Breast epithelium (tissue), 3 donors: Measurements from ENCODE around the gene CACNA2D4.

ENCODE experiments used
- CTCF ChIP-seq, 3 donors: fragments of 450-650 bp; IDR thresholded peaks; one replicate each; pipeline ENCODE4 v1.5.1; 2016 to 2017; ENCODE audit warnings: antibody characterized with exemption in 3 of 3, mild to moderate bottlenecking in 3 of 3, moderate library complexity in 3 of 3
- POLR2A ChIP-seq: fragments of 450-650 bp; IDR thresholded peaks from one replicate; pipeline ENCODE4 v1.6.1; 2016; ENCODE audit warnings: antibody characterized with exemption, mild to moderate bottlenecking, moderate library complexity
- POLR2AphosphoS5 ChIP-seq, 3 donors: sonication (generic); formaldehyde crosslinking; IDR thresholded peaks; one replicate each; pipeline ENCODE4 v1.6.1; 2017; ENCODE audit warnings: antibody characterized with exemption in 3 of 3

- TF ChIP-seq CTCF (IDR thresholded peaks at IDR 0.05) (no peak), POLR2A (no peak), POLR2AphosphoS5 (IDR thresholded peaks at IDR 0.05) (no peak)
Observed at GRCh38 chr12:1881936-1882335, 36.5 kb downstream of the CACNA2D4 start.
